CMK (cell line): Measurements from ENCODE around the gene SUCO.

Experiments used
- DNase-seq: peaks from one replicate; pipeline ENCODE4 v3.0.0-alpha.2; 2010; ENCODE audit warnings: low read depth

SUCO gene

GRCh38 chr1:172646653-172647052, 113.7 kb downstream of the SUCO start:
- DNase-seq: no peak

- no peak for DNase-seq
Measured at GRCh38 chr1:172647110-172647564, 114.2 kb downstream of the SUCO start.

- no peak for DNase-seq
Measured at GRCh38 chr1:172647987-172648386, 115.0 kb downstream of the SUCO start.

GRCh38 chr1:172650474-172651193, 117.7 kb downstream of the SUCO start:
- no peak for DNase-seq

GRCh38 chr1:172653015-172653709, 120.2 kb downstream of the SUCO start:
- DNase-seq: no peak

DNA sequence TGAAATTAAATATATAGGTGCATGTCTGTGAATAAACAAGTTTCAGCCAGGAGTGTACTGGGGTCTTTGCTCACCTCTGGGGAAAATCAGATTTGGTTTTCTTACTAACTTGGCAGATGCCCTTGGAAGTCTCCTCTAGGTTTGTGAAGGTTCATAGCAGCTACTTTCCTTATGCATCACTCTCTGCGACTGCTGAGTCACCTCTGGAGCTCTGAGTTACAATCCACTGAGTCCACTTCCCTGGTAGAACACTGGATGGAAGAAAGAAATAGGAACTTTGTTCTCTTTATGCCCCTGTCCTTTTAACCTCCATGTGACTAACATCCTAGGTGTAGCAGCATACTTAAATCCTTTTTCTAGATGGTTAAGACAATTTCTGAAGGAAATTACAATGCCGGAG, 121.6 kb downstream of the SUCO start:
- no peak for DNase-seq

DNA sequence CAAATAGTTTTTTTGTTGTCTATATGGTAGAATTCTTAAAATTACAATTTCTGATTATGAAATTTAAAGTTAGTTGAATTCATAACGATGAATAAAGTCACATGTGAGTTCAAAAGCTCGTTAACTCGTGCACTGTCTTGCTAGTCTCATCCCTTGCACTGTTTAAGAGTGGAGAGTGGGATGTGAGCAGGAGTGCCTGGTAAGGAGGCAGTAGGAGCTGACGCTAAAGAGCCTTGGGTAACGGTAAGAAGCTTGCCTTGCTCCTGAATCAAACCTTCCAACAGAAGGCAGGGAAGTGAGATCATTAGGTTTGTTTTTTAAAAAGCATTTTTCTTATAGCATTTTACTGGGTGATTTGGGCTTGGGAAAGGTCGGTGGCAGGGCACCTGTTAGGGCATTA, 123.6 kb downstream of the SUCO start:
- no peak for DNase-seq

- no peak for DNase-seq
Measured at GRCh38 chr1:172657586-172657985, 124.6 kb downstream of the SUCO start.

- no peak for DNase-seq
Measured at GRCh38 chr1:172658871-172659453, 126.0 kb downstream of the SUCO start, which contains the start of gene FASLG. Gene FASLG (plus strand): TSS chr1:172659103. CDS start chr1:172659202, 99 bp downstream.

DNA sequence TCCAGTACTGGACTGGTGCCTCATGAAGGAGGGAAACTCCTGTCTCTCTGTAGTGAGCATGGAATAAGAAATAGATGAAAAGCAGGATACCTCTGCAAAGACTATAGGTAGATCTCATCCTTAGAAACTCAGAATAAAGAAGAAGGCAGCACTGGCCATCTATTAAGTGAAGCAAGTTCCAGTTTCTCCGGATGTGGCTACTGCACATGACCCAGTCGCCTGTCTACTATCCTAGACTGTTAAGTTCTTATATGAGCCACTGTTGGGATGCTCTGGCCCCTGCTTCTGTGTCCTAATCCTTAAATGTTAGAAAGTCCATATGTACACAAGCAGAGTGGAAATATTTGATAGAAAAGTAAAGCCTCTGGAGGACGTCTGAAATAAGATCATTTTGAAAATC, 128.2 kb downstream of the SUCO start:
- DNase-seq: no peak
